Smooth muscle cell (in vitro differentiated cells): ENCODE results near the gene ADAMTSL1. TPM values are rescaled to one million over a fixed set of nuclear protein-coding genes. Genes with fewer than 3 reads are reported as not detected.

Experiments
- DNase-seq: peaks from one replicate; lab custom pipeline; 2025; ENCODE audit not compliant: unreplicated experiment; lab: John Stamatoyannopoulos, UW
- H2AFZ ChIP-seq: fragments of 200-600 bp; sonication (generic); 2 replicates; pipeline ENCODE4 v1.6.0; 2016; ENCODE audit warnings: antibody characterized with exemption, low read depth, mild to moderate bottlenecking
- H3F3A ChIP-seq: fragments of 200-600 bp; sonication (generic); 2 replicates; pipeline ENCODE4 v1.6.0; 2017; ENCODE audit warnings: antibody characterized with exemption, low read depth
- H3K27ac ChIP-seq: fragments of 200-600 bp; sonication (generic); 2 replicates; pipeline ENCODE4 v1.5.1; 2016; ENCODE audit warnings: low read depth, mild to moderate bottlenecking
- H3K27me3 ChIP-seq: fragments of 200-600 bp; sonication (generic); 2 replicates; pipeline ENCODE4 v1.6.1; 2016; ENCODE audit warnings: low read depth, mild to moderate bottlenecking
- H3K36me3 ChIP-seq: fragments of 200-600 bp; sonication (generic); 2 replicates; pipeline ENCODE4 v1.5.1; 2016; ENCODE audit warnings: low read depth
- H3K4me1 ChIP-seq: fragments of 200-600 bp; sonication (generic); 2 replicates; pipeline ENCODE4 v1.5.1; 2016; ENCODE audit warnings: low read depth
- H3K4me2 ChIP-seq: fragments of 200-600 bp; sonication (generic); 2 replicates; pipeline ENCODE4 v1.6.0; 2016; ENCODE audit warnings: mild to moderate bottlenecking
- H3K4me3 ChIP-seq: fragments of 200-600 bp; sonication (generic); 2 replicates; pipeline ENCODE4 v1.5.1; 2016; ENCODE audit warnings: mild to moderate bottlenecking
- H3K79me2 ChIP-seq: fragments of 200-600 bp; sonication (generic); 2 replicates; pipeline ENCODE4 v1.6.0; 2016; ENCODE audit warnings: low read depth, mild to moderate bottlenecking
- H3K9ac ChIP-seq: fragments of 200-600 bp; sonication (generic); 2 replicates; pipeline ENCODE4 v1.6.0; 2016; ENCODE audit warnings: low read depth
- H3K9me3 ChIP-seq: fragments of 200-600 bp; sonication (generic); replicated peaks from 2 replicates; pipeline ENCODE4 v1.5.1; 2016; ENCODE audit warnings: low read depth
- H4K20me1 ChIP-seq: fragments of 200-600 bp; sonication (generic); 2 replicates; pipeline ENCODE4 v1.6.0; 2016; ENCODE audit warnings: low read depth
- CTCF ChIP-seq: fragments of 200-600 bp; sonication (generic); IDR thresholded peaks from 2 replicates; pipeline ENCODE4 v1.5.1; 2017; ENCODE audit warnings: borderline replicate concordance, mild to moderate bottlenecking, antibody characterized with exemption; ENCODE audit not compliant: insufficient read depth, poor library complexity, severe bottlenecking
- WGBS: methylation state at CpG from one replicate; pipeline ENCODE4 v1.1.7; 2016; ENCODE audit warnings: low lambda C conversion rate; 5-methylcytosine and 5-hydroxymethylcytosine counted together
- polyA plus RNA-seq: library from polyadenylated mRNA; unstranded; fragments of >200 nt; fragmentation: Nextera tagmentation; extraction: Ambion mirVana; gene quantifications from 2 replicates; pipeline ENCODE4 v1.2.1, GENCODE V29; 2016
- total RNA-seq: library from RNA; depleted of rRNA; stranded (reverse); fragments of >200 nt; gene quantifications from 2 replicates; pipeline ENCODE4 v1.2.3, GENCODE V29; 2014

ADAMTSL1 gene
- total and polyA plus RNA-seq, 2 experiments from 2014 or later, result 4.3 to 4.4 TPM

- Histone ChIP-seq H3K27ac (no peak overlapping the region), H3K9me3 (no peaks in the 10 kb centered on the region), H3K36me3 (no peaks in the 10 kb centered on the region), H3K4me1 (no peaks in the 10 kb centered on the region), H3K27me3 (no peaks in the 10 kb centered on the region), H2AFZ (no peak overlapping the region), H3K4me3 (no peak overlapping the region), H3K4me2 (no peak overlapping the region), H3K79me2 (no peaks in the 10 kb centered on the region), H3K9ac (no peak overlapping the region), H4K20me1 (no peaks in the 10 kb centered on the region), H3F3A (no peaks in the 10 kb centered on the region)
- TF ChIP-seq CTCF, result no peak
- DNase-seq, result no peak
- 75% methylated on average over 6 of the region's 6 CpGs for WGBS
Observed at GRCh38 chr9:18768951-18769622, 295.1 kb downstream of the ADAMTSL1 start.

- Histone ChIP-seq H3K79me2 (no peaks in the 10 kb centered on the region), H3F3A (no peaks in the 10 kb centered on the region), H3K27ac (no peak overlapping the region), H3K4me1 (no peaks in the 10 kb centered on the region), H3K36me3 (no peaks in the 10 kb centered on the region), H4K20me1 (no peaks in the 10 kb centered on the region), H3K4me3 (no peak overlapping the region), H3K4me2 (no peak overlapping the region), H3K27me3 (no peaks in the 10 kb centered on the region), H3K9me3 (no peaks in the 10 kb centered on the region), H2AFZ (no peak overlapping the region), H3K9ac (no peak overlapping the region)
- no peak for TF ChIP-seq CTCF
- DNase-seq, result no peak
- 79% methylated on average over 10 of the region's 10 CpGs for WGBS
Observed at GRCh38 chr9:18770131-18770908, 296.4 kb downstream of the ADAMTSL1 start.

- no peaks in the 10 kb centered on the region for H3K36me3 ChIP-seq
- DNase-seq, result no peak
- 82% methylated on average over 2 of the region's 2 CpGs for whole genome bisulfite sequencing
- H2AFZ ChIP-seq, result no peak overlapping the region
- no peaks in the 10 kb centered on the region for H4K20me1 ChIP-seq
- no peak overlapping the region for H3K27ac ChIP-seq
- no peaks in the 10 kb centered on the region for H3F3A ChIP-seq
- H3K4me3 ChIP-seq, result no peak overlapping the region
- no peak overlapping the region for H3K4me2 ChIP-seq
- TF ChIP-seq CTCF, result no peak
- no peaks in the 10 kb centered on the region for H3K4me1 ChIP-seq
- H3K9me3 ChIP-seq, result no peaks in the 10 kb centered on the region
- no peaks in the 10 kb centered on the region for H3K27me3 ChIP-seq
- no peak overlapping the region for H3K9ac ChIP-seq
- H3K79me2 ChIP-seq, result no peaks in the 10 kb centered on the region
Observed at GRCh38 chr9:18771011-18771410, 297.1 kb downstream of the ADAMTSL1 start.
